B cell (primary cell): Measurements from ENCODE around the gene ZMYND10. TPM values are rescaled to one million over a fixed set of nuclear protein-coding genes. Genes with fewer than 3 reads are reported as not detected.

Experiments used
- ATAC-seq: fragments of 200-7000 bp; cut with Tn5 transposase; one replicate; pipeline ENCODE4 v1.10.0; 2021; ENCODE audit warnings: low read depth, mild to moderate bottlenecking, moderate number of reproducible peaks, moderate library complexity
- CTCF ChIA-PET: fragments of 350-600 bp; sonication (Branson Sonifier 250); formaldehyde crosslinking; loops from one replicate; lab custom pipeline; 2021; ENCODE audit warnings: antibody characterized with exemption, inconsistent platforms; lab: Charles Lee
- POLR2A ChIA-PET: fragments of 350-600 bp; sonication (Branson Sonifier 250); formaldehyde crosslinking; loops from one replicate; lab custom pipeline; 2021; ENCODE audit warnings: antibody characterized with exemption; lab: Charles Lee
- DNase-seq: peaks from one replicate; pipeline ENCODE4 v3.0.0; 2013
- H2AFZ ChIP-seq: 2 replicates; pipeline ENCODE4 v1.6.1; 2012; ENCODE audit warnings: mild to moderate bottlenecking, low read depth, low read length; ENCODE audit not compliant: insufficient read depth, poor library complexity, severe bottlenecking
- H3K27ac ChIP-seq, 2 donors: 1 replicate in 1 of 2; 2 replicates in 1 of 2; pipeline ENCODE4 v1.5.1; 2012 to 2013; ENCODE audit warnings: low read length in 2 of 2, mild to moderate bottlenecking in 2 of 2, moderate library complexity in 1 of 2
- H3K27me3 ChIP-seq, 4 experiments: fragments of 200-600 bp in 1 of 4; sonication (generic) in 1 of 4; replicated peaks in 1 of 4; 1 replicate in 2 of 4; 2 replicates in 2 of 4; pipeline versions ENCODE4 v1.6.1 to v1.7.0; 2013 to 2016; ENCODE audit warnings: low read length in 3 of 4, mild to moderate bottlenecking in 2 of 4, mixed read lengths in 1 of 4, moderate library complexity in 1 of 4; ENCODE audit not compliant: insufficient read depth in 4 of 4, control insufficient read depth in 3 of 4; ENCODE audit errors: control extremely low read depth in 1 of 4
- H3K36me3 ChIP-seq, 2 experiments: replicated peaks in 1 of 2; 1 replicate in 1 of 2; 2 replicates in 1 of 2; pipeline versions ENCODE4 v1.6.1 to v1.7.1; 2013; ENCODE audit warnings: low read length in 1 of 2; ENCODE audit not compliant: insufficient read depth in 2 of 2, control insufficient read depth in 1 of 2; ENCODE audit errors: control extremely low read depth in 1 of 2, extremely low read depth in 1 of 2
- H3K4me1 ChIP-seq, 2 donors: fragments of 200-600 bp in 1 of 2; sonication (generic) in 1 of 2; 1 replicate in 1 of 2; 2 replicates in 1 of 2; pipeline versions ENCODE4 v1.5.1 to v1.6.1; 2013 to 2017; ENCODE audit warnings: low read length in 2 of 2; ENCODE audit not compliant: control insufficient read depth in 2 of 2, insufficient read depth in 2 of 2
- H3K4me2 ChIP-seq: replicated peaks from 2 replicates; pipeline ENCODE3; 2012; ENCODE audit warnings: mild to moderate bottlenecking, low read depth, low read length; ENCODE audit not compliant: poor library complexity, severe bottlenecking
- H3K4me3 ChIP-seq, 5 experiments: fragments of 200-600 bp in 1 of 5; sonication (generic) in 1 of 5; 1 replicate in 3 of 5; 2 replicates in 2 of 5; pipeline versions ENCODE4 v1.5.1 to v1.7.0; 2011 to 2016; ENCODE audit warnings: low read length in 4 of 5, mild to moderate bottlenecking in 4 of 5, low read depth in 2 of 5, control low read depth in 1 of 5, moderate library complexity in 1 of 5; ENCODE audit not compliant: insufficient read depth in 1 of 5; ENCODE audit errors: control extremely low read depth in 1 of 5, extremely low read depth in 1 of 5
- H3K79me2 ChIP-seq: fragments of 200-600 bp; sonication (generic); one replicate; pipeline ENCODE4 v1.6.0; 2016; ENCODE audit warnings: low read length; ENCODE audit not compliant: control insufficient read depth, insufficient read depth
- H3K9ac ChIP-seq: fragments of 200-600 bp; sonication (generic); 2 replicates; pipeline ENCODE4 v1.6.1; 2017; ENCODE audit warnings: mild to moderate bottlenecking, low read length, moderate library complexity
- H3K9me3 ChIP-seq, 3 donors: one replicate each; pipeline versions ENCODE4 v1.6.1 to v1.7.1; 2013; ENCODE audit warnings: low read length in 2 of 3; ENCODE audit not compliant: control insufficient read depth in 2 of 3, insufficient read depth in 1 of 3; ENCODE audit errors: control extremely low read depth in 1 of 3
- H4K20me1 ChIP-seq: 2 replicates; pipeline ENCODE4 v1.6.0; 2012; ENCODE audit warnings: mild to moderate bottlenecking, low read length; ENCODE audit not compliant: insufficient read depth, control insufficient read depth, poor library complexity, severe bottlenecking
- H3K27ac Mint-ChIP-seq: one replicate; pipeline ENCODE4 v1.8.0; 2021; ENCODE audit warnings: mixed read lengths
- H3K27me3 Mint-ChIP-seq: one replicate; pipeline ENCODE4 v1.8.0; 2021; ENCODE audit warnings: mixed read lengths
- H3K4me1 Mint-ChIP-seq: one replicate; pipeline ENCODE4 v1.8.0; 2021; ENCODE audit warnings: mixed read lengths
- H3K4me3 Mint-ChIP-seq: one replicate; pipeline ENCODE4 v1.8.0; 2021; ENCODE audit warnings: mixed read lengths
- H3K9me3 Mint-ChIP-seq: one replicate; pipeline ENCODE4 v1.8.0; 2022; ENCODE audit warnings: mixed read lengths; ENCODE audit not compliant: insufficient read depth
- EZH2 ChIP-seq: IDR thresholded peaks from 2 replicates; pipeline ENCODE4 v1.6.1; 2012; ENCODE audit warnings: borderline replicate concordance, low read depth, mild to moderate bottlenecking, moderate library complexity, low read length; ENCODE audit not compliant: insufficient read depth, poor library complexity, severe bottlenecking
- WGBS: methylation state at CpG from one replicate; pipeline ENCODE4 v1.1.5; 2013; ENCODE audit warnings: missing lambda C conversion rate; ENCODE audit not compliant: insufficient coverage; 5-methylcytosine and 5-hydroxymethylcytosine counted together
- intact Hi-C: fragments of 100-400 bp; cut with micrococcal nuclease; formaldehyde crosslinking; loops from one replicate; pipeline ENCODE4 v1.10.0; 2022
- polyA plus RNA-seq: library from polyadenylated mRNA; depleted of rRNA; stranded (reverse); fragments of >200 nt; gene quantifications from 2 replicates; pipeline ENCODE4 v1.2.3, GENCODE V29; 2012
- total RNA-seq, 2 donors: library from RNA; stranded (reverse); fragments of 120-200 nt in 1 of 2; gene quantifications; 1 replicate in 1 of 2; 2 replicates in 1 of 2; pipeline versions ENCODE4 v1.2.3 to v1.2.4, GENCODE V29; 2013 to 2022
- TF ChIP-seq, protein P1 (sequence below): fragments of 200-600 bp; IDR thresholded peaks from one replicate; pipeline ENCODE4 v1.8.0; 2022; ENCODE audit warnings: antibody characterized with exemption, mild to moderate bottlenecking

ZMYND10 gene
- total and polyA plus RNA-seq, 2 donors (not counting 1 experiment from before 2014, with no cell fraction given): 1.8 to 2.4 TPM

DNA sequence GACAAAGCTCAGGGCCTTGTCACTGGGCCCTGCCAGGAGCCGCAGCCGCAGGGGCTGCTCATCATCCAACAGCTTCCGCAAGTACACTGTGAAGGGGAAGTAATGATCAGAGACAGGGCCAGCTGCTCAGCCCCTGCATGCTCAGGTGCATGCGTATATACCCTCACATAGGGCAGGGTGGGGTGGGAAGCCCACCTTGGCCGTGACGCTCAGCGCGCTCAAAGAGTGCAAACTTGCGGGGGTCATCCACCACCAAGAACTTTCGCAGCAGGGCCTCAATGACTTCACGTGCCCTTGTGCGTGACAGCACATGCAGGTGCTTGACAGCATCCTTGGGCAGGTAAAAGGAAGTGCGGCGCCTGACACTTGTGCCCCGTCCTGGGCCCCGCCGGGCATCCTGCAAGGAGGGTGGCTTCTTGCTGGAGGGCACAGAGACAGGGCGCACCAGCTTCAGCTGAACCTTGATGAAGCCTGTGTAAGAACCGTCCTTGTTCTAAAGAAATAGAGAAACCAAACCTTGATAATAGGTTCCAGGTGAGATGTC lies 14.1 kb downstream of the ZMYND10 start:
- intact Hi-C loops: no loop called here
- peaks cover 23 to 47% of the 10 kb centered on the region in 2 donors for H3K4me1 ChIP-seq
- Mint-ChIP-seq H3K9me3 (no peaks in the 10 kb centered on the region), H3K4me3 (no peak overlapping the region), H3K27ac (no peak overlapping the region), H3K4me1 (peaks cover 35% of the 10 kb centered on the region), H3K27me3 (no peaks in the 10 kb centered on the region)
- H3K79me2 ChIP-seq: peaks cover 68% of the 10 kb centered on the region
- H2AFZ ChIP-seq: no peak overlapping the region
- peaks cover 0 to 53% of the 10 kb centered on the region in 2 experiments for H3K36me3 ChIP-seq
- peaks cover 54% of the 10 kb centered on the region for H4K20me1 ChIP-seq
- WGBS: 99% methylated on average over 17 of the region's 19 CpGs
- H3K4me2 ChIP-seq: no peak overlapping the region
- no peaks in the 10 kb centered on the region for H3K9me3 ChIP-seq
- ATAC-seq (no peak), DNase-seq (no peak)
- no peak overlapping the region for H3K9ac ChIP-seq
- no peak overlapping the region for H3K27ac ChIP-seq
- TF ChIP-seq, protein P1, sequence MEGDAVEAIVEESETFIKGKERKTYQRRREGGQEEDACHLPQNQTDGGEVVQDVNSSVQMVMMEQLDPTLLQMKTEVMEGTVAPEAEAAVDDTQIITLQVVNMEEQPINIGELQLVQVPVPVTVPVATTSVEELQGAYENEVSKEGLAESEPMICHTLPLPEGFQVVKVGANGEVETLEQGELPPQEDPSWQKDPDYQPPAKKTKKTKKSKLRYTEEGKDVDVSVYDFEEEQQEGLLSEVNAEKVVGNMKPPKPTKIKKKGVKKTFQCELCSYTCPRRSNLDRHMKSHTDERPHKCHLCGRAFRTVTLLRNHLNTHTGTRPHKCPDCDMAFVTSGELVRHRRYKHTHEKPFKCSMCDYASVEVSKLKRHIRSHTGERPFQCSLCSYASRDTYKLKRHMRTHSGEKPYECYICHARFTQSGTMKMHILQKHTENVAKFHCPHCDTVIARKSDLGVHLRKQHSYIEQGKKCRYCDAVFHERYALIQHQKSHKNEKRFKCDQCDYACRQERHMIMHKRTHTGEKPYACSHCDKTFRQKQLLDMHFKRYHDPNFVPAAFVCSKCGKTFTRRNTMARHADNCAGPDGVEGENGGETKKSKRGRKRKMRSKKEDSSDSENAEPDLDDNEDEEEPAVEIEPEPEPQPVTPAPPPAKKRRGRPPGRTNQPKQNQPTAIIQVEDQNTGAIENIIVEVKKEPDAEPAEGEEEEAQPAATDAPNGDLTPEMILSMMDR: no peak
- TF ChIP-seq EZH2: no peak
- H3K27me3 ChIP-seq: no peaks in the 10 kb centered on the region
- ChIA-PET CTCF (interaction anchor here (0.7 to 1.4 kb wide), 2 partner anchors 15 to 19 kb away, joined by 3 read pairs; partner anchors contain the start of genes CYB561D2 and NPRL2), POLR2A (interaction anchor here (0.7 kb wide), 1 partner anchor 12 kb away, joined by 4 read pairs; no protein-coding TSS in a partner anchor)
- H3K4me3 ChIP-seq: no peak overlapping the region

DNA sequence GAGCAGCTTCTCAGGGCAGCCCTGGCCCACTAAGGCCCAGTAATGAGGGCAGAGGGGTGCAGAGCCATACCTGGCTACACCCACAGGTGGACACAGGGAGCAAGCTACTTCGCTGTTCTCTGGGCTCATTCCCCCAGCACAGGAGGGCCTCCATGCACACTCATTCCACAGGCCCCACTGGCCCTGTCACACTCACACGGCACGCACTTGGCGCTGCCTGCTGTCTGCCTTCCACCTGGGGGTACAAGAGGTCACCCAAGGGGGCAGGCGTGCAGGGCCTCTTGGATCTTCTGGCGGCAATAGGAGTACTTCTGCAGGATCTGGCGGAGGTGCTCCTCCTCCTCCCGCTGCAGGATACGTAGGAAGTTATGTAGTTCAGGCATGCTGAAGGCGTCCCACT lies 15.2 kb downstream of the ZMYND10 start:
- Histone ChIP-seq H4K20me1 (peaks cover 48% of the 10 kb centered on the region), H2AFZ (no peak overlapping the region), H3K36me3 (peaks cover 0 to 57% of the 10 kb centered on the region in 2 experiments), H3K4me3 (no peak overlapping the region), H3K9ac (no peak overlapping the region), H3K4me1 (peaks cover 14 to 36% of the 10 kb centered on the region in 2 donors), H3K9me3 (no peaks in the 10 kb centered on the region), H3K27ac (no peak overlapping the region), H3K79me2 (peaks cover 63% of the 10 kb centered on the region), H3K27me3 (no peaks in the 10 kb centered on the region), H3K4me2 (no peak overlapping the region)
- TF ChIP-seq, protein P1: no peak
- TF ChIP-seq EZH2: no peak
- 94% methylated on average over 10 of the region's 10 CpGs for WGBS
- no peak for DNase-seq
- H3K4me3 Mint-ChIP-seq: no peak overlapping the region
- no peaks in the 10 kb centered on the region for H3K27me3 Mint-ChIP-seq
- intact Hi-C loops: no loop called here
- no peak for ATAC-seq
- H3K4me1 Mint-ChIP-seq: peaks cover 30% of the 10 kb centered on the region
- ChIA-PET CTCF (no interaction called here), POLR2A (interaction anchor here (0.7 to 2.9 kb wide), 2 partner anchors 10 to 1170 kb away, joined by 6 to 9 read pairs; partner anchors contain the start of gene RASSF1)
- H3K9me3 Mint-ChIP-seq: no peaks in the 10 kb centered on the region
- peak overlapping the region; percentile 26 for H3K27ac Mint-ChIP-seq
